ENCODE measurements around the gene JMJD6. TPM values are rescaled to one million over a fixed set of nuclear protein-coding genes. Genes with fewer than 3 reads are reported as not detected.

JMJD6 gene
- total and polyA plus RNA-seq, 9 of the 15 experiments (the other 6 are each of a cell fraction or from before 2014, with no cell fraction given), result 2.5 to 52.3 (median 36.3) TPM

DNA sequence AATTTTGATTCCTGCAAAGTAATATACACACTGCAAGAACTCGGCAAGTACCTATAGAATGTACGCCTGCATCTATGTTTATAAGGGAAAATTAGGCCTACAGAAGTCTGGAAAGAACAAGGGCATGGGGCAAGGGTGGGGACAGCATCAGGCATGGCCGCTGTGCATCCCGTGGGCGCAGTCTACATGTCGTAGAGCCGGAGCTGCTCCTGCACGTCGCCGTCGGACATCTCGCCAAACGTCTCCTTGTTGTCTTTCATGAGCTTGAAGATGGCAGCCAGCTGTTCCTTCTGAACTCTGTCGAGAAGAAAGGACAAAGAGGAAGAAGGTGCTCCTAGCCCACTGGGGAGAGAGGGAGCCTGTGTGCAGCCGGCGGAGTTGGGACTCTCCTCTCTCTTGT lies 49.0 kb downstream of the JMJD6 start (continued):
- TF ChIP-seq, protein P1, sequence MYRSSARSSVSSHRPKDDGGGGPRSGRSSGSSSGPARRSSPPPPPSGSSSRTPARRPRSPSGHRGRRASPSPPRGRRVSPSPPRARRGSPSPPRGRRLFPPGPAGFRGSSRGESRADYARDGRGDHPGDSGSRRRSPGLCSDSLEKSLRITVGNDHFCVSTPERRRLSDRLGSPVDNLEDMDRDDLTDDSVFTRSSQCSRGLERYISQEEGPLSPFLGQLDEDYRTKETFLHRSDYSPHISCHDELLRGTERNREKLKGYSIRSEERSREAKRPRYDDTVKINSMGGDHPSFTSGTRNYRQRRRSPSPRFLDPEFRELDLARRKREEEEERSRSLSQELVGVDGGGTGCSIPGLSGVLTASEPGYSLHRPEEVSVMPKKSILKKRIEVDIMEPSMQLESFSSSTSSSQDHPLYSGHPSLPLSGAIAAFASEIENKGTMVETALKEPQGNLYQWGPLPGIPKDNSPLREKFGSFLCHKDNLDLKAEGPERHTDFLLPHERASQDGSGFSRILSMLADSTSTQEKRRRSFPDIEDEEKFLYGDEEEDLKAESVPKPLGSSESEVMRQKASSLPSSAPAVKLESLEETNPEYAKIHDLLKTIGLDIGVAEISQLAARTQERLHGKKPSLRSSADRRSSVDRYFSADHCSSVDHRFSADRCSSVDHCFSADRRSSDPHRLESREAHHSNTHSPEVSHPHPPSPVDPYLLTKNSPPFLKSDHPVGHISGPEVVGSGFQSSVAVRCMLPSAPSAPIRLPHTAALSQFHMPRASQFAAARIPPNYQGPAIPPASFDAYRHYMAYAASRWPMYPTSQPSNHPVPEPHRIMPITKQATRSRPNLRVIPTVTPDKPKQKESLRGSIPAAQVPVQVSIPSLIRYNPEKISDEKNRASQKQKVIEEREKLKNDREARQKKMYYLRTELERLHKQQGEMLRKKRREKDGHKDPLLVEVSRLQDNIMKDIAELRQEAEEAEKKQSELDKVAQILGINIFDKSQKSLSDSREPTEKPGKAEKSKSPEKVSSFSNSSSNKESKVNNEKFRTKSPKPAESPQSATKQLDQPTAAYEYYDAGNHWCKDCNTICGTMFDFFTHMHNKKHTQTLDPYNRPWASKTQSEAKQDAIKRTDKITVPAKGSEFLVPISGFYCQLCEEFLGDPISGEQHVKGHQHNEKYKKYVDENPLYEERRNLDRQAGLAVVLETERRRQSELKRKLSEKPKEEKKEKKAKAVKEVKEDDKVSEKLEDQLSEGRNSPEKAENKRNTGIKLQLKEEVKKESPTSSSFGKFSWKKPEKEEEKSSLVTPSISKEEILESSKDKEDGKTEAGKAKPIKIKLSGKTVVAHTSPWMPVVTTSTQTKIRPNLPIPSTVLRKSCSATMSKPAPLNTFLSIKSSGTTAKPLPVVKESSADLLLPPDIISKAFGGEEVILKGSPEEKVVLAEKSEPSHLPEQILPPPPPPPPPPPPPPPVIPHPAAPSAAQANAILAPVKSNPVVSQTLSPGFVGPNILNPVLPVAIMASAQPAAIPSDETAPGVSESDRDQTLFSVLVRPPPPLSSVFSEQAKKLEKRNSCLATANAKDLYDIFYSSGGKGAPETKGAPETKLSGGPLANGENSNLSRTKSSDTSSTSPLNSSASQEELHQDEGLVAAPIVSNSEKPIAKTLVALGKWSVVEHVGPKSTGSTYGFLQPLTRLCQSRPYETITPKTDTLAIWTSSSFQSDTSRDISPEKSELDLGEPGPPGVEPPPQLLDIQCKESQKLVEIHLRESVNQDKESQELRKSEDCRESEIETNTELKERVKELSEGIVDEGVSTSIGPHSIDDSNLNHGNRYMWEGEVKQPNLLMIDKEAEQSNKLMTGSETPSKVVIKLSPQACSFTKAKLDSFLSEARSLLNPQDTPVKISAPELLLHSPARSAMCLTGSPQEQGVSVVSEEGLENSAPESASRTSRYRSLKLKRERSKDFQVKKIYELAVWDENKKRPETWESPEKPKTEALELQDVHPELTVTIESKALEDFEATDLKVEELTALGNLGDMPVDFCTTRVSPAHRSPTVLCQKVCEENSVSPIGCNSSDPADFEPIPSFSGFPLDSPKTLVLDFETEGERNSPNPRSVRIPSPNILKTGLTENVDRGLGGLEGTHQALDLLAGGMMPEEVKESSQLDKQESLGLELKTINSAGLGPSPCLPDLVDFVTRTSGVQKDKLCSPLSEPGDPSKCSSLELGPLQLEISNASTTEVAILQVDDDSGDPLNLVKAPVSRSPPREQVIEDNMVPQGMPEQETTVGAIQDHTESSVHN (IDR thresholded peaks at IDR 0.05; ENCODE audit: borderline replicate concordance in 1 of 2, low read depth in 1 of 2), result no peak
- TF ChIP-seq HDAC8 (tag; IDR thresholded peaks at IDR 0.05), result no peak
- TF ChIP-seq TCF7 (IDR thresholded peaks at IDR 0.05; ENCODE audit: borderline replicate concordance), result no peak
- TF ChIP-seq ZNF445 (CRISPR knock-in tag; IDR thresholded peaks at IDR 0.05; ENCODE audit: low read depth), result no peak
- no peak for TF ChIP-seq MBD2 (IDR thresholded peaks at IDR 0.05; ENCODE audit: borderline replicate concordance, low read depth)
- TF ChIP-seq, protein P2, sequence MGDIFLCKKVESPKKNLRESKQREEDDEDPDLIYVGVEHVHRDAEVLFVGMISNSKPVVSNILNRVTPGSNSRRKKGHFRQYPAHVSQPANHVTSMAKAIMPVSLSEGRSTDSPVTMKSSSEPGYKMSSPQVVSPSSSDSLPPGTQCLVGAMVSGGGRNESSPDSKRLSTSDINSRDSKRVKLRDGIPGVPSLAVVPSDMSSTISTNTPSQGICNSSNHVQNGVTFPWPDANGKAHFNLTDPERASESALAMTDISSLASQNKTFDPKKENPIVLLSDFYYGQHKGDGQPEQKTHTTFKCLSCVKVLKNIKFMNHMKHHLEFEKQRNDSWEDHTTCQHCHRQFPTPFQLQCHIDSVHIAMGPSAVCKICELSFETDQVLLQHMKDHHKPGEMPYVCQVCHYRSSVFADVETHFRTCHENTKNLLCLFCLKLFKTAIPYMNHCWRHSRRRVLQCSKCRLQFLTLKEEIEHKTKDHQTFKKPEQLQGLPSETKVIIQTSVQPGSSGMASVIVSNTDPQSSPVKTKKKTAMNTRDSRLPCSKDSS (IDR thresholded peaks at IDR 0.05; ENCODE audit: low read depth, partially characterized antibody), result no peak
- no peak for TF ChIP-seq CHD1 (IDR thresholded peaks at IDR 0.05; ENCODE audit: low read length)
- no peak for TF ChIP-seq NR2C2 (CRISPR knock-in tag; IDR thresholded peaks at IDR 0.05)
- TF ChIP-seq NR2C2 (tag; IDR thresholded peaks at IDR 0.05), result no peak
- TF ChIP-seq SRF (CRISPR knock-in tag; IDR thresholded peaks at IDR 0.05), result no peak
- no peak for TF ChIP-seq DACH1 (IDR thresholded peaks at IDR 0.05; ENCODE audit: partially characterized antibody)
- no peak for TF ChIP-seq ZNF764 (CRISPR knock-in tag; IDR thresholded peaks at IDR 0.05; ENCODE audit: low read depth)
- TF ChIP-seq, protein P3, sequence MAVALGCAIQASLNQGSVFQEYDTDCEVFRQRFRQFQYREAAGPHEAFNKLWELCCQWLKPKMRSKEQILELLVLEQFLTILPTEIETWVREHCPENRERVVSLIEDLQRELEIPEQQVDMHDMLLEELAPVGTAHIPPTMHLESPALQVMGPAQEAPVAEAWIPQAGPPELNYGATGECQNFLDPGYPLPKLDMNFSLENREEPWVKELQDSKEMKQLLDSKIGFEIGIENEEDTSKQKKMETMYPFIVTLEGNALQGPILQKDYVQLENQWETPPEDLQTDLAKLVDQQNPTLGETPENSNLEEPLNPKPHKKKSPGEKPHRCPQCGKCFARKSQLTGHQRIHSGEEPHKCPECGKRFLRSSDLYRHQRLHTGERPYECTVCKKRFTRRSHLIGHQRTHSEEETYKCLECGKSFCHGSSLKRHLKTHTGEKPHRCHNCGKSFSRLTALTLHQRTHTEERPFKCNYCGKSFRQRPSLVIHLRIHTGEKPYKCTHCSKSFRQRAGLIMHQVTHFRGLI (CRISPR knock-in tag; IDR thresholded peaks at IDR 0.05), result no peak
